H1 (cell line): ENCODE results near the gene KRTAP10-7. TPM values are rescaled to one million over a fixed set of nuclear protein-coding genes. Genes with fewer than 3 reads are reported as not detected.

Experiments
- CTCF ChIA-PET: fragments of 300-600 bp; sonication (Branson Sonifier 250); formaldehyde crosslinking; loops from one replicate; lab custom pipeline; 2021; ENCODE audit not compliant: partially characterized antibody; lab: Charles Lee
- POLR2A ChIA-PET: fragments of 300-600 bp; sonication (Branson Sonifier 250); formaldehyde crosslinking; loops from one replicate; lab custom pipeline; 2021; ENCODE audit warnings: inconsistent platforms; ENCODE audit not compliant: partially characterized antibody; lab: Charles Lee
- DNase-seq, 2 experiments: peaks; one replicate each; pipeline versions ENCODE4 v3.0.0 to v3.0.0-alpha.2; 2010 to 2022; ENCODE audit warnings: low spot score in 2 of 2, low read depth in 1 of 2, mixed read lengths in 1 of 2
- FAIRE-seq: peaks from 2 replicates; lab custom pipeline; 2011; peaks lifted over from hg19 to GRCh38; lab: Jason Lieb, UNC
- H2AFZ ChIP-seq: 2 replicates; pipeline ENCODE4 v1.8.1; 2012; ENCODE audit warnings: low read length, inconsistent platforms
- H2AK5ac ChIP-seq: 2 replicates; pipeline ENCODE4 v1.6.1; 2013; ENCODE audit warnings: low read depth, low read length
- H2BK120ac ChIP-seq: replicated peaks from 2 replicates; pipeline ENCODE3; 2013; ENCODE audit warnings: low read depth, low read length, inconsistent platforms
- H2BK12ac ChIP-seq: 2 replicates; pipeline ENCODE4 v1.6.1; 2013; ENCODE audit warnings: low read depth, low read length
- H2BK15ac ChIP-seq: 2 replicates; pipeline ENCODE4 v1.6.1; 2013; ENCODE audit warnings: low read length
- H2BK20ac ChIP-seq: 2 replicates; pipeline ENCODE4 v1.6.1; 2013; ENCODE audit warnings: low read length
- H2BK5ac ChIP-seq: 2 replicates; pipeline ENCODE4 v1.6.1; 2013; ENCODE audit warnings: low read depth, low read length
- H3K14ac ChIP-seq: 2 replicates; pipeline ENCODE4 v1.6.1; 2013; ENCODE audit warnings: inconsistent platforms; ENCODE audit not compliant: insufficient read length
- H3K18ac ChIP-seq: 2 replicates; pipeline ENCODE4 v1.6.1; 2013; ENCODE audit warnings: low read length; ENCODE audit errors: extremely low read depth
- H3K23ac ChIP-seq: 2 replicates; pipeline ENCODE4 v1.6.1; 2013; ENCODE audit warnings: inconsistent platforms; ENCODE audit not compliant: insufficient read length
- H3K23me2 ChIP-seq: 2 replicates; pipeline ENCODE4 v1.6.1; 2013; ENCODE audit warnings: low read depth, low read length
- H3K27ac ChIP-seq: 2 replicates; pipeline ENCODE4 v1.6.1; 2011; ENCODE audit warnings: low read depth, low read length, inconsistent platforms
- H3K27me3 ChIP-seq, 4 experiments: replicated peaks in 1 of 4; 1 replicate in 1 of 4; 2 replicates in 3 of 4; pipeline versions ENCODE4 v1.6.1 to v1.8.1; 2011 to 2013; ENCODE audit warnings: low read length in 3 of 4, mild to moderate bottlenecking in 3 of 4, inconsistent platforms in 2 of 4, mixed read lengths in 2 of 4, moderate library complexity in 1 of 4; ENCODE audit not compliant: control insufficient read depth in 3 of 4, insufficient read depth in 3 of 4; ENCODE audit errors: extremely low read depth in 1 of 4
- H3K36me3 ChIP-seq, 4 experiments: 2 replicates each; pipeline versions ENCODE4 v1.6.1 to v1.8.1; 2011 to 2013; ENCODE audit warnings: mild to moderate bottlenecking in 4 of 4, low read length in 3 of 4, moderate library complexity in 2 of 4, control low read depth in 1 of 4, inconsistent platforms in 1 of 4; ENCODE audit not compliant: insufficient read depth in 4 of 4, control insufficient read depth in 2 of 4
- H3K4ac ChIP-seq: replicated peaks from 2 replicates; pipeline ENCODE3; 2013; ENCODE audit warnings: low read length, low read depth, mixed read lengths, inconsistent platforms; ENCODE audit not compliant: insufficient read length
- H3K4me1 ChIP-seq, 4 experiments: replicated peaks in 1 of 4; 1 replicate in 1 of 4; 2 replicates in 3 of 4; pipeline versions ENCODE4 v1.6.1 to v1.8.1; 2011 to 2013; ENCODE audit warnings: low read length in 3 of 4, inconsistent platforms in 2 of 4, mixed read lengths in 1 of 4; ENCODE audit not compliant: insufficient read depth in 4 of 4, control insufficient read depth in 3 of 4
- H3K4me2 ChIP-seq, 2 experiments: 2 replicates each; pipeline versions ENCODE4 v1.6.1 to v1.8.1; 2011 to 2013; ENCODE audit warnings: low read depth in 2 of 2, low read length in 2 of 2, control low read depth in 1 of 2, inconsistent platforms in 1 of 2, mild to moderate bottlenecking in 1 of 2; ENCODE audit not compliant: insufficient read depth in 1 of 2
- H3K4me3 ChIP-seq, 4 experiments: fragments of 200-600, 300-600 bp in 1 of 4; sonication (generic), shearing (Covaris generic), sonication (Bioruptor Twin) in 1 of 4; 2 replicates each; pipeline versions ENCODE4 v1.5.1 to v1.8.1; 2011 to 2016; ENCODE audit warnings: low read length in 4 of 4, low read depth in 3 of 4, control low read depth in 2 of 4, inconsistent platforms in 2 of 4, mild to moderate bottlenecking in 2 of 4, mixed read lengths in 1 of 4, moderate library complexity in 1 of 4; ENCODE audit not compliant: insufficient read depth in 2 of 4; ENCODE audit errors: extremely low read depth in 1 of 4
- H3K56ac ChIP-seq: replicated peaks from 2 replicates; pipeline ENCODE3; 2013; ENCODE audit warnings: low read depth, mild to moderate bottlenecking, mixed read lengths, low read length, inconsistent platforms; ENCODE audit not compliant: insufficient read length
- H3K79me1 ChIP-seq: 2 replicates; pipeline ENCODE4 v1.6.1; 2013; ENCODE audit warnings: low read depth, low read length, control low read depth
- H3K79me2 ChIP-seq, 2 experiments: 2 replicates each; pipeline versions ENCODE4 v1.6.1 to v1.8.1; 2012 to 2013; ENCODE audit warnings: low read length in 2 of 2, mild to moderate bottlenecking in 2 of 2, inconsistent platforms in 1 of 2; ENCODE audit not compliant: insufficient read depth in 2 of 2, control insufficient read depth in 1 of 2
- H3K9ac ChIP-seq, 4 experiments: replicated peaks in 1 of 4; 1 replicate in 1 of 4; 2 replicates in 3 of 4; pipeline versions ENCODE4 v1.6.1 to v1.8.1; 2011 to 2013; ENCODE audit warnings: low read depth in 3 of 4, low read length in 3 of 4, control low read depth in 2 of 4, mild to moderate bottlenecking in 2 of 4, moderate library complexity in 2 of 4, inconsistent platforms in 1 of 4; ENCODE audit errors: extremely low read depth in 1 of 4
- H3K9me3 ChIP-seq, 2 experiments: 2 replicates each; pipeline versions ENCODE4 v1.6.1 to v1.8.1; 2012 to 2013; ENCODE audit warnings: mild to moderate bottlenecking in 2 of 2, moderate library complexity in 2 of 2, control low read depth in 1 of 2, inconsistent platforms in 1 of 2, low read depth in 1 of 2, low read length in 1 of 2, mixed read lengths in 1 of 2; ENCODE audit not compliant: insufficient read depth in 2 of 2
- H4K20me1 ChIP-seq, 2 experiments: replicated peaks in 1 of 2; 2 replicates each; pipeline versions ENCODE3 to v1.8.1; 2011 to 2013; ENCODE audit warnings: inconsistent platforms in 2 of 2, low read length in 2 of 2, mild to moderate bottlenecking in 1 of 2; ENCODE audit not compliant: insufficient read depth in 2 of 2, control insufficient read depth in 1 of 2
- H4K5ac ChIP-seq: 2 replicates; pipeline ENCODE4 v1.6.1; 2013; ENCODE audit warnings: low read length, low read depth, mixed read lengths, inconsistent platforms; ENCODE audit not compliant: insufficient read length
- H4K8ac ChIP-seq: 2 replicates; pipeline ENCODE4 v1.8.0; 2013; ENCODE audit warnings: mild to moderate bottlenecking, moderate library complexity, low read length, inconsistent platforms; ENCODE audit not compliant: insufficient read depth; ENCODE audit errors: extremely low read depth
- H4K91ac ChIP-seq: replicated peaks from 2 replicates; pipeline ENCODE3; 2013; ENCODE audit warnings: low read length, mixed read lengths, inconsistent platforms; ENCODE audit not compliant: insufficient read length
- BACH1 ChIP-seq: IDR thresholded peaks from 2 replicates; pipeline ENCODE4 v1.6.1; 2012; ENCODE audit warnings: low read length, improper control_type of control experiment
- CBX8 ChIP-seq: fragments of 300-800, 300-1000 bp; sonication (generic); IDR thresholded peaks from 2 replicates; pipeline ENCODE4 v1.7.1; 2016; ENCODE audit warnings: low read depth, low read length, borderline replicate concordance
- FOSL1 ChIP-seq: IDR thresholded peaks from 2 replicates; pipeline ENCODE4 v1.6.1; 2011; ENCODE audit warnings: mild to moderate bottlenecking, low read depth, low read length, moderate library complexity; ENCODE audit not compliant: insufficient read depth
- MAFK ChIP-seq: IDR thresholded peaks from 2 replicates; pipeline ENCODE4 v1.6.1; 2012; ENCODE audit warnings: low read depth, mild to moderate bottlenecking, improper control_type of control experiment, low read length
- NANOG ChIP-seq: IDR thresholded peaks from 2 replicates; pipeline ENCODE4 v1.6.1; 2011; ENCODE audit warnings: low read length, low read depth, mild to moderate bottlenecking, inconsistent platforms; ENCODE audit not compliant: insufficient read depth, poor library complexity, severe bottlenecking
- NRF1 ChIP-seq: IDR thresholded peaks from 2 replicates; pipeline ENCODE4 v1.6.1; 2011; ENCODE audit warnings: mild to moderate bottlenecking, low read depth, low read length, improper control_type of control experiment
- PHF8 ChIP-seq: fragments of 200-600 bp; sonication (generic); conservative IDR thresholded peaks from 2 replicates; pipeline ENCODE4 v1.7.1; 2012; ENCODE audit warnings: low read depth, mild to moderate bottlenecking, inconsistent platforms, low read length, moderate library complexity
- POU5F1 ChIP-seq: IDR thresholded peaks from 2 replicates; pipeline ENCODE4 v1.6.1; 2011; ENCODE audit warnings: low read depth, mild to moderate bottlenecking, low read length, moderate library complexity
- RAD21 ChIP-seq, 2 experiments: IDR thresholded peaks in 1 of 2; conservative IDR thresholded peaks in 1 of 2; 2 replicates each; pipeline ENCODE4 v1.6.1; 2011; ENCODE audit warnings: low read depth in 2 of 2, low read length in 2 of 2, improper control_type of control experiment in 1 of 2, inconsistent platforms in 1 of 2, mild to moderate bottlenecking in 1 of 2, moderate library complexity in 1 of 2
- RFX5 ChIP-seq: IDR thresholded peaks from 2 replicates; pipeline ENCODE4 v1.6.1; 2011; ENCODE audit warnings: low read depth, low read length, improper control_type of control experiment, borderline replicate concordance
- RXRA ChIP-seq: IDR thresholded peaks from 2 replicates; pipeline ENCODE4 v1.6.1; 2011; ENCODE audit warnings: low read depth, mild to moderate bottlenecking, low read length, moderate library complexity; ENCODE audit not compliant: insufficient read depth
- WGBS, 2 experiments: shearing (Covaris generic) in 1 of 2; methylation state at CpG; one replicate each; pipeline versions ENCODE4 v1.1.6 to v1.1.7; 2013 to 2015; ENCODE audit warnings: low lambda C conversion rate in 2 of 2, mixed read lengths in 2 of 2, inconsistent platforms in 1 of 2, low coverage in 1 of 2, missing lambda C conversion rate in 1 of 2; ENCODE audit not compliant: insufficient replicate concordance in 2 of 2, insufficient coverage in 1 of 2, insufficient read length in 1 of 2; ENCODE audit errors: extremely low coverage in 1 of 2, missing lambda C conversion rate in 1 of 2; 5-methylcytosine and 5-hydroxymethylcytosine counted together
- polyA plus RNA-seq, 7 experiments: library from polyadenylated mRNA; depleted of rRNA in 3 of 7; stranded (reverse) in 5 of 7; unstranded in 2 of 7; fragments of >200 nt in 5 of 7; fragments of 200-250 nt in 2 of 7; gene quantifications; 1 replicate in 5 of 7; 2 replicates in 1 of 7; 4 replicates in 1 of 7; pipeline versions ENCODE4 v1.2.1 to v1.2.3, GENCODE V29; 2011 to 2013; ENCODE audit warnings: missing spikeins in 2 of 7, mixed read lengths in 2 of 7
- total RNA-seq: library from RNA; stranded (reverse); fragmentation: NEBNext Ultra II Directional; extraction: Animal tissue kit (Norgen Biotek cat#: 25700); gene quantifications from 2 replicates; pipeline ENCODE4 v1.2.1, GENCODE V29; 2021
- TF ChIP-seq, protein P1 (sequence below): IDR thresholded peaks from 2 replicates; pipeline ENCODE4 v1.6.1; 2011; ENCODE audit warnings: low read length, improper control_type of control experiment

Gene KRTAP10-7
- total and polyA plus RNA-seq, 2 of the 8 experiments (the other 6 are each of a cell fraction or from before 2014, with no cell fraction given) = not detected

DNA sequence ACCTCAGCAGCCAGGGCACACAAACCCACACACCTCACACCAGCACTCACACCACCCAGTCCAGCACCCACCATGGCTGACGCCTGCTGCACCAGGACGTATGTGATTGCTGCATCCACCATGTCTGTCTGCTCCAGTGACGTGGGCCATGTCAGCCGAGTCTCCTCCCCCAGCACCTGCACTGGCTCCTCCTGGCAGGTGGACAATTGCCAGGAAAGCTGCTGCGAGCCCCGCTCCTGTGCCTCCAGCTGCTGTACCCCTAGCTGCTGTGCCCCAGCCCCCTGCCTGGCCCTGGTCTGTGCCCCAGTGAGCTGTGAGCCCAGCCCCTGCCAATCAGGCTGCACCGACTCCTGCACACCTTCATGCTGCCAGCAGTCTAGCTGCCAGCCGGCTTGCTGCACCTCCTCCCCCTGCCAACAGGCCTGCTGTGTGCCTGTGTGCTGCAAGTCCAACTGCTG, 11.7 kb downstream of the KRTAP10-7 start, which contains the start of gene KRTAP10-8:
Gene KRTAP10-8 (plus strand): TSS at position 51 of the 458 bp plus-strand sequence. CDS start 22 bp downstream, at position 73.
- ChIA-PET POLR2A (interaction anchor here (0.7 kb wide), 1 partner anchor 263 kb away, joined by 3 read pairs; no protein-coding TSS in a partner anchor), CTCF (no interaction called here)
- Histone ChIP-seq H3K27me3 (no peaks in the 10 kb centered on the region), H3K23me2 (no peaks in the 10 kb centered on the region), H2BK15ac (peak within 1 kb of the TSS; percentile 61; the same call in 1 of the 2 replicates), H2BK120ac (no peak within 1 kb of the TSS), H3K27ac (no peak within 1 kb of the TSS), H2BK5ac (no peak within 1 kb of the TSS; the same call in 1 of the 2 replicates), H4K8ac (peak within 1 kb of the TSS; percentile 43), H3K56ac (no peak within 1 kb of the TSS), H3K79me1 (no peaks in the 10 kb centered on the region), H4K5ac (no peak within 1 kb of the TSS), H3K23ac (no peak within 1 kb of the TSS), H4K91ac (no peak within 1 kb of the TSS), H2BK12ac (peak within 1 kb of the TSS; percentile 50; the same call in 1 of the 2 replicates), H3K4ac (no peak within 1 kb of the TSS), H3K9ac (no peak within 1 kb of the TSS), H4K20me1 (peaks cover 0 to 1% of the 10 kb centered on the region in 2 experiments), H3K4me1 (peaks cover 0 to 6% (median 2%) of the 10 kb centered on the region in 4 experiments; a peak in 4 of 7 replicates), H3K4me3 (no peak within 1 kb of the TSS), H3K36me3 (no peaks in the 10 kb centered on the region), H3K14ac (no peak within 1 kb of the TSS), H3K9me3 (peaks cover 19 to 22% of the 10 kb centered on the region in 2 experiments), H2AK5ac (peak within 1 kb of the TSS; percentile 39; the same call in 1 of the 2 replicates), H3K79me2 (no peaks in the 10 kb centered on the region), H3K4me2 (no peak within 1 kb of the TSS), H2AFZ (no peak within 1 kb of the TSS), H2BK20ac (no peak within 1 kb of the TSS), H3K18ac (no peak within 1 kb of the TSS)
- FAIRE-seq (no peak), DNase-seq (peak in 1 of 2 experiments; percentile 38)
- 83% methylated on average over 8 of the region's 8 CpGs; no CpG with 5 or more reads in 1 of the 2 experiments for WGBS, 2 experiments
- TF ChIP-seq BACH1 (no peak), NANOG (no peak), NRF1 (no peak), CBX8 (no peak), MAFK (no peak), FOSL1 (no peak), RXRA (no peak), RAD21 (IDR thresholded peaks at IDR 0.05 in 1 of 2, conservative IDR thresholded peaks at IDR 0.05 in 1 of 2; ENCODE audit: low read depth in 2 of 2, low read length in 2 of 2) (no peak), POU5F1 (no peak), RFX5 (no peak), PHF8 (no peak)
- TF ChIP-seq, protein P1, sequence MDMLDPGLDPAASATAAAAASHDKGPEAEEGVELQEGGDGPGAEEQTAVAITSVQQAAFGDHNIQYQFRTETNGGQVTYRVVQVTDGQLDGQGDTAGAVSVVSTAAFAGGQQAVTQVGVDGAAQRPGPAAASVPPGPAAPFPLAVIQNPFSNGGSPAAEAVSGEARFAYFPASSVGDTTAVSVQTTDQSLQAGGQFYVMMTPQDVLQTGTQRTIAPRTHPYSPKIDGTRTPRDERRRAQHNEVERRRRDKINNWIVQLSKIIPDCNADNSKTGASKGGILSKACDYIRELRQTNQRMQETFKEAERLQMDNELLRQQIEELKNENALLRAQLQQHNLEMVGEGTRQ = no peak
